DND-41 (cell line): Measurements from ENCODE around the gene MAL.
A peak's percentile ranks its signal among the peaks of the same experiment; 100 is the strongest.

Source experiments
- ATAC-seq: fragments of 200-7000 bp; cut with Tn5 transposase; 3 replicates; pipeline ENCODE4 v1.9.1; 2021; ENCODE audit warnings: low read depth; ENCODE audit not compliant: insufficient read depth
- DNase-seq: peaks from one replicate; pipeline ENCODE4 v3.0.0-alpha.2; 2020
- H2AFZ ChIP-seq: 2 replicates; pipeline ENCODE4 v1.6.0; 2012; ENCODE audit warnings: low read depth, low read length
- H3K27ac ChIP-seq: 2 replicates; pipeline ENCODE4 v1.5.1; 2012; ENCODE audit warnings: low read length, inconsistent platforms
- H3K27me3 ChIP-seq: fragments of 200-600 bp; sonication (generic); 2 replicates; pipeline ENCODE4 v1.6.0; 2012; ENCODE audit warnings: low read length, mild to moderate bottlenecking, inconsistent platforms; ENCODE audit not compliant: insufficient read depth, poor library complexity
- H3K36me3 ChIP-seq: 2 replicates; pipeline ENCODE4 v1.5.1; 2012; ENCODE audit warnings: low read length, inconsistent platforms; ENCODE audit not compliant: insufficient read depth
- H3K4me1 ChIP-seq: 2 replicates; pipeline ENCODE4 v1.5.1; 2012; ENCODE audit warnings: mild to moderate bottlenecking, low read length; ENCODE audit not compliant: insufficient read depth
- H3K4me2 ChIP-seq: 2 replicates; pipeline ENCODE4 v1.6.0; 2012; ENCODE audit warnings: mild to moderate bottlenecking, moderate library complexity, low read length, inconsistent platforms; ENCODE audit not compliant: insufficient read depth
- H3K4me3 ChIP-seq, 2 experiments: fragments of 200-600 bp in 1 of 2; shearing (Covaris generic) in 1 of 2; 2 replicates each; pipeline ENCODE4 v1.5.1; 2012 to 2016; ENCODE audit warnings: inconsistent platforms in 2 of 2, low read length in 2 of 2, mild to moderate bottlenecking in 2 of 2, low read depth in 1 of 2, moderate library complexity in 1 of 2
- H3K79me2 ChIP-seq: 2 replicates; pipeline ENCODE4 v1.6.0; 2012; ENCODE audit warnings: low read length, inconsistent platforms; ENCODE audit not compliant: insufficient read depth
- H3K9ac ChIP-seq: 2 replicates; pipeline ENCODE4 v1.6.0; 2012; ENCODE audit warnings: low read depth, mild to moderate bottlenecking, inconsistent platforms, low read length, moderate library complexity
- H3K9me3 ChIP-seq: 2 replicates; pipeline ENCODE4 v1.5.1; 2012; ENCODE audit warnings: low read length, moderate library complexity, mild to moderate bottlenecking, inconsistent platforms; ENCODE audit not compliant: insufficient read depth, severe bottlenecking
- H4K20me1 ChIP-seq: 2 replicates; pipeline ENCODE4 v1.6.0; 2012; ENCODE audit warnings: low read length; ENCODE audit not compliant: insufficient read depth
- EZH2 ChIP-seq: IDR thresholded peaks from 3 replicates; pipeline ENCODE4 v1.6.1; 2012; ENCODE audit warnings: borderline replicate concordance, low read depth, mild to moderate bottlenecking, moderate library complexity, low read length, inconsistent platforms; ENCODE audit not compliant: severe bottlenecking
- TF ChIP-seq, protein P1 (sequence below): IDR thresholded peaks from 2 replicates; pipeline ENCODE4 v1.5.1; 2012; ENCODE audit warnings: borderline replicate concordance, low read length, moderate library complexity, mild to moderate bottlenecking; ENCODE audit not compliant: poor library complexity, severe bottlenecking; ENCODE audit errors: extremely low read depth

Gene MAL

DNA sequence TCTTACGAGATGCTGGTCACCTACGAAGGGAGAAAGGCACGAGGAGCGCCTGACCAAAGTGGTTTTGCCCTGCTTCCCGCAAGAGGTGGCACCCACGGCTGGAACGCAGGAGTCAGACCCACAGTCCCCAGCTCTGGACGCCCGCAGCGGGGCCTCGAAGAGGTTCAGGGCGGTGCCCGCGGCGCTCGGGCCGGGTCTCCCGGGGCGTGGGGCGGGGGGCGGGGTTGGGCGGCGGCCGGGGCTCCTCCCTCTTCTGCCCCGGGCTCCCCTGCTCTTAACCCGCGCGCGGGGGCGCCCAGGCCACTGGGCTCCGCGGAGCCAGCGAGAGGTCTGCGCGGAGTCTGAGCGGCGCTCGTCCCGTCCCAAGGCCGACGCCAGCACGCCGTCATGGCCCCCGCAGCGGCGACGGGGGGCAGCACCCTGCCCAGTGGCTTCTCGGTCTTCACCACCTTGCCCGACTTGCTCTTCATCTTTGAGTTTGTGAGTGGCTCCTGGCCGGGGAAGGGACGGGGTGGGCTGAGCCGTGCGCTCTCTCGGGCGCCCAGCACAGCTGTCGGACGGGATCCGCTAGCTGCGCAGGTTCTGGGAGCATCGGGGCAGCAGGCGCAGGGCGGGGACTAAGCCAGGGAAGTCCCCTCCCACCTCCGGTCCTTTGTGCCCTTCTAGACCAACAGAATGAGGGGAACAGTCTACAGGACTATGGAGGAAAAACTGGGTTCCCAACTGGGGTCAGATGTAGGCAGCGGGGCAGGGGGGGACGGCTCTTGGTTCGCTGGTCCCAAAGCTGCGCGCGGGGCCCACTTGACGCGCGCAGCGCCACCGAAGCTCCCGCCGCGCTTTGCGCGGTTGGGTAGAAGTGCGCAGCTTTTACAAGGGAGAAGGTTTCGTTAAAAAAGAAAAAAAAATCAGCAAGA is at the start of gene MAL:
TSS of gene MAL (plus strand) at position 303 of the 914 bp plus-strand sequence. CDS start at position 388, 85 bp downstream.
- H3K9ac ChIP-seq: peak within 1 kb of the TSS; percentile 67
- DNase-seq: peak; percentile 82
- peak; percentile 73 for ATAC-seq
- peak within 1 kb of the TSS; percentile 72 for H2AFZ ChIP-seq
- H3K36me3 ChIP-seq: no peaks in the 10 kb centered on the region
- peaks cover 47% of the 10 kb centered on the region for H3K79me2 ChIP-seq
- no peaks in the 10 kb centered on the region for H3K9me3 ChIP-seq
- TF ChIP-seq EZH2: peak; percentile 93
- TF ChIP-seq, protein P1, sequence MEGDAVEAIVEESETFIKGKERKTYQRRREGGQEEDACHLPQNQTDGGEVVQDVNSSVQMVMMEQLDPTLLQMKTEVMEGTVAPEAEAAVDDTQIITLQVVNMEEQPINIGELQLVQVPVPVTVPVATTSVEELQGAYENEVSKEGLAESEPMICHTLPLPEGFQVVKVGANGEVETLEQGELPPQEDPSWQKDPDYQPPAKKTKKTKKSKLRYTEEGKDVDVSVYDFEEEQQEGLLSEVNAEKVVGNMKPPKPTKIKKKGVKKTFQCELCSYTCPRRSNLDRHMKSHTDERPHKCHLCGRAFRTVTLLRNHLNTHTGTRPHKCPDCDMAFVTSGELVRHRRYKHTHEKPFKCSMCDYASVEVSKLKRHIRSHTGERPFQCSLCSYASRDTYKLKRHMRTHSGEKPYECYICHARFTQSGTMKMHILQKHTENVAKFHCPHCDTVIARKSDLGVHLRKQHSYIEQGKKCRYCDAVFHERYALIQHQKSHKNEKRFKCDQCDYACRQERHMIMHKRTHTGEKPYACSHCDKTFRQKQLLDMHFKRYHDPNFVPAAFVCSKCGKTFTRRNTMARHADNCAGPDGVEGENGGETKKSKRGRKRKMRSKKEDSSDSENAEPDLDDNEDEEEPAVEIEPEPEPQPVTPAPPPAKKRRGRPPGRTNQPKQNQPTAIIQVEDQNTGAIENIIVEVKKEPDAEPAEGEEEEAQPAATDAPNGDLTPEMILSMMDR: no peak
- H3K4me1 ChIP-seq: peaks cover 72% of the 10 kb centered on the region
- H3K4me2 ChIP-seq: peak within 1 kb of the TSS; percentile 76
- peak within 1 kb of the TSS; percentile 36 to 76; a peak in 3 of 4 replicates for H3K4me3 ChIP-seq
- H3K27ac ChIP-seq: peak within 1 kb of the TSS; percentile 80
- peaks cover 9% of the 10 kb centered on the region; the same call in 1 of the 2 replicates for H4K20me1 ChIP-seq
- H3K27me3 ChIP-seq: peaks cover 44% of the 10 kb centered on the region

DNA sequence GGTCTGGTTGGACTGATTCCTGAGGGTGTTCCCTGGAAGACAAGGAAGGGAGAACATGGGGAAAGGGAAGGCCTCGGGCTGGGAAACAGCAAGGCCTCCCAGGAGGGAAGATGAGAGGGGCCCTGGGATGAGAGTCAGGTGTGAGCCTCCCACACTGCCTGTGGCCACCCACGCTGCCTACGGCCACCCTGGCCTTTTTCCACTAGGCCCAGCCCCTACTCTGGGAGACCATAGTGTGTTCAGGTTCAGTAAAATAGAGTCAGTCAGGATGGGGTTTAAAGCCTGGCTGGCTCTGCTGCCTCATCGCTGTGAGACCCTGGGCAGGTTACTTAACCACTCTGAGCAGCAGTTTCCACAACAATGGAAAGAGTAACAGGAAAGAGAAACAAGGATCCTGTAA is 47.7 kb upstream of the MAL start:
- Histone ChIP-seq H3K4me1 (no peaks in the 10 kb centered on the region), H3K9ac (no peak overlapping the region), H4K20me1 (no peaks in the 10 kb centered on the region), H3K27me3 (peaks cover 3% of the 10 kb centered on the region), H3K36me3 (no peaks in the 10 kb centered on the region), H3K4me3 (no peak overlapping the region), H3K4me2 (no peak overlapping the region), H3K79me2 (no peaks in the 10 kb centered on the region), H3K27ac (no peak overlapping the region), H2AFZ (no peak overlapping the region), H3K9me3 (no peaks in the 10 kb centered on the region)
- DNase-seq (no peak), ATAC-seq (no peak)
- no peak for TF ChIP-seq EZH2
- TF ChIP-seq, protein P1: no peak

DNA sequence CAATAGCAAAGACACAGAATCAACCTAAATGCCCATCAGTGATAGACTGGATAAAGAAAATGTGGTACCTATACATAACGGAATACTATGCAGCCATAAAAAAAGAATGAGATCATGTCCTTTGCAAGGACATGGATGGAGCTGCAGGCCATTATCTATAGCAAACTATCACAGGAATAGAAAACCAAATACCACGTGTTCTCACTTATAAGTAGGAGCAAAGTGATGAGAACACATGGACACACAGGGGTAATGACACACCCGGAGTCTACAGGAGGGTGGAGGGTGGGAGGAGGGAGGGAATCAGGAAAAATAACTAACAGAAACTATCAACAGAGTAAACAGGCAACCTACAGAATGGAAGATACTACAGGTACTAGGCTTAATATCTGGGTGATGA is 46.6 kb upstream of the MAL start:
- Histone ChIP-seq H3K36me3 (no peaks in the 10 kb centered on the region), H2AFZ (no peak overlapping the region), H3K79me2 (no peaks in the 10 kb centered on the region), H3K4me3 (no peak overlapping the region), H3K4me1 (no peaks in the 10 kb centered on the region), H3K4me2 (no peak overlapping the region), H3K27ac (no peak overlapping the region), H3K27me3 (peaks cover 3% of the 10 kb centered on the region), H3K9me3 (no peaks in the 10 kb centered on the region), H3K9ac (no peak overlapping the region), H4K20me1 (no peaks in the 10 kb centered on the region)
- DNase-seq (no peak), ATAC-seq (no peak)
- TF ChIP-seq, protein P1: no peak
- TF ChIP-seq EZH2: no peak
